ENCODE data around the gene CPT1C. TPM values are rescaled to one million over a fixed set of nuclear protein-coding genes. Genes with fewer than 3 reads are reported as not detected.

CPT1C gene
- total and polyA plus RNA-seq, 4 donors = 0.37 to 0.75 (median 0.59) TPM

DNA sequence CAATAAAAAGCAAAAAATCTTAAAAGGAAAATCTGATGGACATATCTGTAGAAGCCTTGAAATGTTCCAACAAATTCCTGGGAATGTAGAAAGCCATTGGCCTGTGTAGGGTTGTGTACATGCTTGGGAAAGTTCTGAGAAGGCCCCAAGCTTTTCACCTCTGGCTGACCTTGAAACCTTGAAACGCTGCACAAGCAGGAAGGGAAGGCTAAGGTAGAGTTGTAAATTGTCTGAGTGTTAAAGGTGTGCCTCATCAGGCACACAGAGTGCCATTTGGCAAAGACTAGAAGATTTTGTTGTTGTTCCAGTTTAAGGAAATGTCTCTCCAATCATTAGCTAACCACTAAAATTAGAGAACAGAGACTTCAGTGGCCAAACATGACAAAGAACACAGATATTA is 61.8 kb downstream of the CPT1C start:
- no peak for TF ChIP-seq SP1 (IDR thresholded peaks at IDR 0.05)
- TF ChIP-seq, protein P1, sequence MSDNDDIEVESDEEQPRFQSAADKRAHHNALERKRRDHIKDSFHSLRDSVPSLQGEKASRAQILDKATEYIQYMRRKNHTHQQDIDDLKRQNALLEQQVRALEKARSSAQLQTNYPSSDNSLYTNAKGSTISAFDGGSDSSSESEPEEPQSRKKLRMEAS (IDR thresholded peaks at IDR 0.05) = no peak

GRCh38 chr19:49755956-49756355 is 65.0 kb downstream of the CPT1C start:
- TF ChIP-seq NR2F2 (IDR thresholded peaks at IDR 0.05) (no peak), CTCF (IDR thresholded peaks at IDR 0.05; ENCODE audit: low read depth, low read length, missing input control) (no peak), HNF4G (IDR thresholded peaks at IDR 0.05) (no peak), ZBTB33 (IDR thresholded peaks at IDR 0.05) (no peak), EGR1 (IDR thresholded peaks at IDR 0.05; ENCODE audit: low read depth in 2 of 2) (no peak), HNF4A (conservative IDR thresholded peaks at IDR 0.05) (no peak), ATF3 (IDR thresholded peaks at IDR 0.05) (no peak), REST (IDR thresholded peaks at IDR 0.05) (no peak), TAF1 (conservative IDR thresholded peaks at IDR 0.05) (no peak), RXRA (IDR thresholded peaks at IDR 0.05) (no peak), FOXA1 (IDR thresholded peaks at IDR 0.05) (no peak), JUND (IDR thresholded peaks at IDR 0.05) (no peak), RAD21 (IDR thresholded peaks at IDR 0.05) (no peak), YY1 (IDR thresholded peaks at IDR 0.05) (no peak), FOXA2 (IDR thresholded peaks at IDR 0.05) (no peak), SP1 (IDR thresholded peaks at IDR 0.05) (no peak), GABPA (IDR thresholded peaks at IDR 0.05 in 1 of 2, conservative IDR thresholded peaks at IDR 0.05 in 1 of 2) (no peak)
- TF ChIP-seq, protein P1 (IDR thresholded peaks at IDR 0.05) = no peak
- no peaks in the 10 kb centered on the region for H3K36me3 ChIP-seq (ENCODE audit: control insufficient read depth in 4 of 4, insufficient read depth in 3 of 4, low read depth in 1 of 4, low read length in 3 of 4)
- H3K4me3 ChIP-seq (ENCODE audit: low read depth in 1 of 3, low read length in 3 of 3) = no peak overlapping the region
- peaks cover 0 to 1% (median 0%) of the 10 kb centered on the region in 4 donors for H3K9me3 ChIP-seq (ENCODE audit: control insufficient read depth in 4 of 4, low read length in 3 of 4)
- no peak overlapping the region for H3K27ac ChIP-seq (ENCODE audit: low read depth in 1 of 2, low read length in 2 of 2)
- H3K4me1 ChIP-seq (ENCODE audit: control insufficient read depth in 4 of 4, insufficient read depth in 4 of 4, low read length in 3 of 4) = no peaks in the 10 kb centered on the region
- DNase-seq (ENCODE audit: low spot score) = no peak
- 92% methylated on average over 3 of the region's 3 CpGs for WGBS
- no peaks in the 10 kb centered on the region for H3K27me3 ChIP-seq (ENCODE audit: control insufficient read depth in 4 of 4, insufficient read depth in 4 of 4, low read length in 3 of 4)
- H3K9ac ChIP-seq (ENCODE audit: low read depth in 1 of 2, low read length in 2 of 2) = no peak overlapping the region

More for the DNA sequence above, 61.8 kb downstream of the CPT1C start:
- no peak overlapping the region for H3K27ac ChIP-seq (ENCODE audit: low read depth in 1 of 2, low read length in 2 of 2)
- peaks cover 0 to 1% (median 0%) of the 10 kb centered on the region in 4 donors for H3K9me3 ChIP-seq (ENCODE audit: control insufficient read depth in 4 of 4, low read length in 3 of 4)
- no peaks in the 10 kb centered on the region for H3K4me1 ChIP-seq (ENCODE audit: control insufficient read depth in 4 of 4, insufficient read depth in 4 of 4, low read length in 3 of 4)
- H3K36me3 ChIP-seq (ENCODE audit: control insufficient read depth in 4 of 4, insufficient read depth in 3 of 4, low read depth in 1 of 4, low read length in 3 of 4) = no peaks in the 10 kb centered on the region
- 76% methylated on average over 1 of the region's 1 CpG for WGBS
- no peak for DNase-seq (ENCODE audit: low spot score)
- H3K27me3 ChIP-seq (ENCODE audit: control insufficient read depth in 4 of 4, insufficient read depth in 4 of 4, low read length in 3 of 4) = no peaks in the 10 kb centered on the region
- H3K4me3 ChIP-seq (ENCODE audit: low read depth in 1 of 3, low read length in 3 of 3) = no peak overlapping the region
- no peak overlapping the region for H3K9ac ChIP-seq (ENCODE audit: low read depth in 1 of 2, low read length in 2 of 2)

Data from liver (tissue), 9 donors.